Measurements from ENCODE around the gene AGAP3.

AGAP3 gene

GRCh38 chr7:151119055-151119415, 32.8 kb downstream of the AGAP3 start:
- no peak for TF ChIP-seq CTCF (IDR thresholded peaks at IDR 0.05; ENCODE audit: insufficient read depth, missing control alignments)
- DNase-seq (ENCODE audit: insufficient read length, low spot score) (no peak), FAIRE-seq (no peak)

- no peak for DNase-seq (ENCODE audit: insufficient read length, low spot score)
- no peak for TF ChIP-seq CTCF (IDR thresholded peaks at IDR 0.05; ENCODE audit: insufficient read depth, missing control alignments)
- FAIRE-seq: no peak
Measured at GRCh38 chr7:151119902-151120301, 33.6 kb downstream of the AGAP3 start.

- no peak for TF ChIP-seq CTCF (IDR thresholded peaks at IDR 0.05; ENCODE audit: insufficient read depth, missing control alignments)
- DNase-seq (ENCODE audit: insufficient read length, low spot score) (no peak), FAIRE-seq (no peak)
Measured at GRCh38 chr7:151120896-151121295, 34.6 kb downstream of the AGAP3 start.

GRCh38 chr7:151121380-151122170, 35.3 kb downstream of the AGAP3 start:
- no peak for TF ChIP-seq CTCF (IDR thresholded peaks at IDR 0.05; ENCODE audit: insufficient read depth, missing control alignments)
- DNase-seq (ENCODE audit: insufficient read length, low spot score) (no peak), FAIRE-seq (no peak)

- TF ChIP-seq CTCF (IDR thresholded peaks at IDR 0.05; ENCODE audit: insufficient read depth, missing control alignments): no peak
- DNase-seq (ENCODE audit: insufficient read length, low spot score) (no peak), FAIRE-seq (no peak)
Measured at GRCh38 chr7:151122276-151122675, 36.0 kb downstream of the AGAP3 start.

GRCh38 chr7:151122796-151123157, 36.5 kb downstream of the AGAP3 start:
- no peak for DNase-seq (ENCODE audit: insufficient read length, low spot score)
- TF ChIP-seq CTCF (IDR thresholded peaks at IDR 0.05; ENCODE audit: insufficient read depth, missing control alignments): no peak
- FAIRE-seq: no peak

GRCh38 chr7:151123158-151123821, 37.0 kb downstream of the AGAP3 start:
- FAIRE-seq (no peak), DNase-seq (ENCODE audit: insufficient read length, low spot score) (no peak)
- no peak for TF ChIP-seq CTCF (IDR thresholded peaks at IDR 0.05; ENCODE audit: insufficient read depth, missing control alignments)

Data from D721Med (cell line).